HFF-Myc (cell line): ENCODE data around the gene AMBRA1.

Source experiments
- DNase-seq: peaks from one replicate; pipeline ENCODE4 v3.0.0-alpha.2; 2011; ENCODE audit warnings: low read depth; ENCODE audit errors: extremely low read depth
- H3K4me3 ChIP-seq: replicated peaks from 2 replicates; pipeline ENCODE4 v1.5.1; 2011; ENCODE audit warnings: low read depth, mild to moderate bottlenecking, control low read depth, low read length
- CTCF ChIP-seq: IDR thresholded peaks from 2 replicates; pipeline ENCODE4 v1.5.1; 2012; ENCODE audit warnings: mild to moderate bottlenecking, low read depth, low read length, control low read depth; ENCODE audit errors: missing control alignments

The AMBRA1 gene

GRCh38 chr11:46346886-46347636 lies 246.8 kb downstream of the AMBRA1 start, which contains the start of gene DGKZ:
Gene DGKZ, plus strand, starts transcription at chr11:46347463. Its CDS starts 197 bp downstream, at chr11:46347660.
- H3K4me3 ChIP-seq: peak within 1 kb of the TSS; percentile 83
- peak; percentile 46 for TF ChIP-seq CTCF
- no peak for DNase-seq
